ENCODE measurements around the gene SLC38A10. TPM values are rescaled to one million over a fixed set of nuclear protein-coding genes. Genes with fewer than 3 reads are reported as not detected.

Gene SLC38A10
- total RNA-seq, 4 donors from 2014 or later = 24.5 to 56.5 (median 28.8) TPM

GRCh38 chr17:81213978-81214377 lies 81.1 kb downstream of the SLC38A10 start:
- no peaks in the 10 kb centered on the region for H3K36me3 ChIP-seq
- DNase-seq (no peak), ATAC-seq (no peak)
- H3K4me3 ChIP-seq = no peak overlapping the region
- TF ChIP-seq POLR2A (IDR thresholded peaks at IDR 0.05) (no peak), CTCF (IDR thresholded peaks at IDR 0.05 in 4 of 5, conservative IDR thresholded peaks at IDR 0.05 in 1 of 5) (no peak)
- H3K27ac ChIP-seq = no peak overlapping the region
- H3K9me3 ChIP-seq = no peaks in the 10 kb centered on the region
- H3K4me1 ChIP-seq = no peaks in the 10 kb centered on the region
- no peaks in the 10 kb centered on the region for H3K27me3 ChIP-seq
- intact Hi-C loops (cut with DNase I; ENCODE audit: low total_unique reads) = no loop called here
- in situ Hi-C loops (cut with MboI; ENCODE audit: low sequenced_read_pairs in 4 of 4) = no loop called here

- Histone ChIP-seq H3K4me3 (no peak overlapping the region), H3K4me1 (no peaks in the 10 kb centered on the region), H3K27me3 (no peaks in the 10 kb centered on the region), H3K36me3 (no peaks in the 10 kb centered on the region), H3K9me3 (no peaks in the 10 kb centered on the region), H3K27ac (no peak overlapping the region)
- no peak for TF ChIP-seq CTCF (IDR thresholded peaks at IDR 0.05 in 4 of 5, conservative IDR thresholded peaks at IDR 0.05 in 1 of 5)
- no peak for TF ChIP-seq POLR2A (IDR thresholded peaks at IDR 0.05)
- ATAC-seq (no peak), DNase-seq (no peak)
- intact Hi-C loops (cut with DNase I; ENCODE audit: low total_unique reads) = no loop called here
- in situ Hi-C loops (cut with MboI; ENCODE audit: low sequenced_read_pairs in 4 of 4) = no loop called here
Measured at GRCh38 chr17:81212365-81212764, 82.7 kb downstream of the SLC38A10 start.

GRCh38 chr17:81210868-81211267 lies 84.2 kb downstream of the SLC38A10 start:
- Histone ChIP-seq H3K4me3 (no peak overlapping the region), H3K4me1 (no peaks in the 10 kb centered on the region), H3K9me3 (no peaks in the 10 kb centered on the region), H3K27me3 (no peaks in the 10 kb centered on the region), H3K36me3 (no peaks in the 10 kb centered on the region), H3K27ac (no peak overlapping the region)
- in situ Hi-C loops (cut with MboI; ENCODE audit: low sequenced_read_pairs in 4 of 4) = no loop called here
- intact Hi-C loops (cut with DNase I; ENCODE audit: low total_unique reads) = no loop called here
- no peak for DNase-seq
- no peak for TF ChIP-seq POLR2A (IDR thresholded peaks at IDR 0.05)
- TF ChIP-seq CTCF (IDR thresholded peaks at IDR 0.05 in 4 of 5, conservative IDR thresholded peaks at IDR 0.05 in 1 of 5) = no peak
- no peak for ATAC-seq

- intact Hi-C loops (cut with DNase I; ENCODE audit: low total_unique reads) = no loop called here
- Histone ChIP-seq H3K4me3 (no peak overlapping the region), H3K9me3 (no peaks in the 10 kb centered on the region), H3K27me3 (no peaks in the 10 kb centered on the region), H3K4me1 (no peaks in the 10 kb centered on the region), H3K36me3 (no peaks in the 10 kb centered on the region), H3K27ac (no peak overlapping the region)
- TF ChIP-seq CTCF (IDR thresholded peaks at IDR 0.05 in 4 of 5, conservative IDR thresholded peaks at IDR 0.05 in 1 of 5) (no peak), POLR2A (IDR thresholded peaks at IDR 0.05) (no peak)
- in situ Hi-C loops (cut with MboI; ENCODE audit: low sequenced_read_pairs in 4 of 4) = no loop called here
- ATAC-seq = no peak
- no peak for DNase-seq
Measured at GRCh38 chr17:81210466-81210865, 84.6 kb downstream of the SLC38A10 start.

GRCh38 chr17:81209141-81209540 lies 86.0 kb downstream of the SLC38A10 start:
- ATAC-seq (no peak), DNase-seq (no peak)
- in situ Hi-C loops (cut with MboI; ENCODE audit: low sequenced_read_pairs in 4 of 4) (no loop called here), intact Hi-C loops (cut with DNase I; ENCODE audit: low total_unique reads) (no loop called here)
- H3K4me3 ChIP-seq = no peak overlapping the region
- no peak overlapping the region for H3K27ac ChIP-seq
- H3K9me3 ChIP-seq = no peaks in the 10 kb centered on the region
- H3K27me3 ChIP-seq = no peaks in the 10 kb centered on the region
- TF ChIP-seq CTCF (IDR thresholded peaks at IDR 0.05 in 4 of 5, conservative IDR thresholded peaks at IDR 0.05 in 1 of 5) (no peak), POLR2A (IDR thresholded peaks at IDR 0.05) (no peak)
- H3K36me3 ChIP-seq = no peaks in the 10 kb centered on the region
- no peaks in the 10 kb centered on the region for H3K4me1 ChIP-seq
